Muscle layer of colon (tissue), 2 donors: ENCODE data around the gene DBP.
A peak's percentile ranks its signal among the peaks of the same experiment; 100 is the strongest.
"Not testable (repeated sequence)": the region's sequence is repeated elsewhere in the genome, so short reads cannot be mapped to it uniquely, and the experiment has no call there.

Source experiments
- H3K27ac ChIP-seq: one replicate; pipeline ENCODE4 v1.7.0; 2013; ENCODE audit warnings: low read depth, mild to moderate bottlenecking, low read length, moderate library complexity
- H3K27me3 ChIP-seq, 2 donors: one replicate each; pipeline ENCODE4 v1.7.0; 2013; ENCODE audit warnings: low read length in 2 of 2, mild to moderate bottlenecking in 2 of 2; ENCODE audit not compliant: insufficient read depth in 2 of 2, control insufficient read depth in 1 of 2
- H3K36me3 ChIP-seq: one replicate; pipeline ENCODE4 v1.7.0; 2013; ENCODE audit warnings: mild to moderate bottlenecking, low read length; ENCODE audit not compliant: insufficient read depth
- H3K4me1 ChIP-seq: one replicate; pipeline ENCODE4 v1.7.0; 2013; ENCODE audit warnings: mild to moderate bottlenecking, low read length; ENCODE audit not compliant: insufficient read depth
- H3K4me3 ChIP-seq, 2 donors: one replicate each; pipeline ENCODE4 v1.7.0; 2013; ENCODE audit warnings: low read length in 2 of 2, low read depth in 1 of 2, mild to moderate bottlenecking in 1 of 2, moderate library complexity in 1 of 2
- H3K9ac ChIP-seq: one replicate; pipeline ENCODE4 v1.7.0; 2013; ENCODE audit warnings: low read length
- H3K9me3 ChIP-seq: one replicate; pipeline ENCODE4 v1.7.0; 2013; ENCODE audit warnings: mild to moderate bottlenecking, low read length
- donor health status: abdominal sarcoma.
- donor health status: Adenocarcinoma of cecum.

DBP gene

GRCh38 chr19:48636859-48637448, at the start of gene DBP:
DBP (minus strand) TSS chr19:48637379; CDS start chr19:48636994, 385 bp downstream.
- no peaks in the 10 kb centered on the region for H3K9me3 ChIP-seq
- peaks cover 35% of the 10 kb centered on the region for H3K4me1 ChIP-seq
- H3K9ac ChIP-seq = peak within 1 kb of the TSS; percentile 75
- peak within 1 kb of the TSS; percentile 64 for H3K27ac ChIP-seq
- H3K36me3 ChIP-seq = peaks cover 17% of the 10 kb centered on the region
- H3K27me3 ChIP-seq = no peaks in the 10 kb centered on the region
- H3K4me3 ChIP-seq = peak within 1 kb of the TSS; percentile 78 to 91

GRCh38 chr19:48686637-48687036, 49.5 kb upstream of the DBP start:
- not testable (repeated sequence) for H3K9ac ChIP-seq

GRCh38 chr19:48686088-48686487, 48.9 kb upstream of the DBP start:
- Histone ChIP-seq H3K36me3 (no peaks in the 10 kb centered on the region), H3K27ac (no peak overlapping the region), H3K4me1 (no peaks in the 10 kb centered on the region)

More at GRCh38 chr19:48686637-48687036, 49.5 kb upstream of the DBP start:
- H3K27ac ChIP-seq, H3K4me1 ChIP-seq, H3K27me3 ChIP-seq, H3K4me3 ChIP-seq, H3K9me3 ChIP-seq, H3K36me3 ChIP-seq: not testable (repeated sequence)

DNA sequence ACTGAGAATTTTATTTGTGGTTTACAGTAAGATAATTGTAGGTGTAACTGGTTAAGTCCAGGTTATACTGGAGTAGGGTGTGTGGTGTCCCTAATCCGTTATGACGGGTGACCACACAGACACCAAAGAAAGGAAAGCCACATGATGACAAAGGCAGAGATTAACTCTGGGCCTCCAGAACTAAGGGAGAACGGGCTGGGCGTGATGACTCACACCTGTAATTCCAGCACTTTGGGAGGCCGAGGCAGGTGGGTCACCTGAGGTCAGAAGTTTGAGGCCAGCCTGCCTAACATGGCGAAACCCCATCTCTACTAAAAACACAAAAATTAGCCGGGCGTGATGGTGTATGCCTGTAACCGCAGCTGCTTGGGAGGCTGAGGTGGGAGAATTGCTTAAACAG, 48.4 kb upstream of the DBP start:
- Histone ChIP-seq H3K4me3 (no peak overlapping the region), H3K4me1 (no peaks in the 10 kb centered on the region), H3K9ac (no peak overlapping the region), H3K27ac (no peak overlapping the region), H3K36me3 (no peaks in the 10 kb centered on the region), H3K27me3 (no peaks in the 10 kb centered on the region), H3K9me3 (no peaks in the 10 kb centered on the region)

More at GRCh38 chr19:48686088-48686487, 48.9 kb upstream of the DBP start:
- H3K9ac ChIP-seq = no peak overlapping the region
- H3K27me3 ChIP-seq = no peaks in the 10 kb centered on the region
- H3K4me3 ChIP-seq = no peak overlapping the region
- no peaks in the 10 kb centered on the region for H3K9me3 ChIP-seq

DNA sequence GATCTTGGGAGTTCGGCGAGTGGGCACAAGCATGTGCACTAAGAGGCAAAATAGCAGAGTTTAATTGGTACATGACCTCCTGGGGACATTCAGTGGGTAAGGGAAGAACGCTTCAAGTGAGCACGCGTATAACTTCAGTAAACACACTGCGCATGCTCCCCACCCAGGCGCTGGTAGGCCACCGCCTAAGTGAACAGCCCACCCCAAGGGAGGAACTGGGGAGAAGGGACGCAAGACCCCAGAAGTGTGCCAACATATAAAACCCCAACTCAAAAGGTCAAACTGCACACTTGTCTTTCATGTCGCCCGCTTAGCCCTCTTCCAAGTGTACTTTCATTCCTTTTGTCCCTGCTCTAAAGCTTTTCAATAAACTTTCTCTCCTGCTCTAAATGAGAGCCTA, 46.2 kb upstream of the DBP start:
- Histone ChIP-seq H3K4me3 (peak overlapping the region in 1 of 2 donors; percentile 18), H3K36me3 (no peaks in the 10 kb centered on the region), H3K27me3 (no peaks in the 10 kb centered on the region), H3K27ac (no peak overlapping the region), H3K4me1 (no peaks in the 10 kb centered on the region), H3K9me3 (no peaks in the 10 kb centered on the region), H3K9ac (no peak overlapping the region)

GRCh38 chr19:48681127-48681470, 43.9 kb upstream of the DBP start:
- Histone ChIP-seq H3K4me1 (no peaks in the 10 kb centered on the region), H3K9me3 (no peaks in the 10 kb centered on the region), H3K9ac (no peak overlapping the region), H3K4me3 (no peak overlapping the region), H3K36me3 (no peaks in the 10 kb centered on the region), H3K27ac (no peak overlapping the region), H3K27me3 (no peaks in the 10 kb centered on the region)

GRCh38 chr19:48680436-48681126, 43.4 kb upstream of the DBP start:
- Histone ChIP-seq H3K27me3 (no peaks in the 10 kb centered on the region), H3K9me3 (no peaks in the 10 kb centered on the region), H3K4me1 (peaks cover 2% of the 10 kb centered on the region), H3K36me3 (no peaks in the 10 kb centered on the region), H3K27ac (no peak overlapping the region), H3K9ac (no peak overlapping the region), H3K4me3 (no peak overlapping the region)

GRCh38 chr19:48680006-48680405, 42.8 kb upstream of the DBP start:
- H3K27ac ChIP-seq, H3K4me3 ChIP-seq, H3K9ac ChIP-seq, H3K27me3 ChIP-seq, H3K36me3 ChIP-seq, H3K4me1 ChIP-seq, H3K9me3 ChIP-seq: not testable (repeated sequence)

- Histone ChIP-seq H3K4me1 (peaks cover 10% of the 10 kb centered on the region), H3K9me3 (no peaks in the 10 kb centered on the region), H3K27me3 (no peaks in the 10 kb centered on the region), H3K36me3 (no peaks in the 10 kb centered on the region), H3K9ac (no peak overlapping the region), H3K4me3 (no peak overlapping the region), H3K27ac (no peak overlapping the region)
Measured at GRCh38 chr19:48678201-48678600, 41.0 kb upstream of the DBP start.

DNA sequence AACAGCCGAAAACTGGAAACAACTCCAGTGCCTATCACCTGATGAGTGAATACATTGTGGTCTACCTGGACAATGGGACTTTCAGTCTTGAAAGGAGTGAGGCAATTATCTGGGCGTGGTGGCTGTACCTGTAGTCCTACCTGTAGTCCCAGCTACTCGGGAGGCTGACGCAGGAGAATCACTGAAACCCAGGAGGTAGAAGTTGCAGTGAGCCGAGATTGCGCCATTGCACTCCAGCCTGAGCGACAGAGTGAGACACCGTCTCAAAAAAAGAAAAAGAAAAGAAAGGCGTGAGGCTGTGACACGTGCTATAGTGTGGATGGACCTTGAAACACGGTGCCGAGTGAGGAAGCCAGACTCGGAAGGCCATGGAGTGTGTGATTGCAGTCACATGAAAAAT, 39.7 kb upstream of the DBP start:
- Histone ChIP-seq H3K9ac (no peak overlapping the region), H3K27ac (no peak overlapping the region), H3K4me1 (peaks cover 10% of the 10 kb centered on the region)

GRCh38 chr19:48676487-48676886, 39.3 kb upstream of the DBP start:
- Histone ChIP-seq H3K9me3 (no peaks in the 10 kb centered on the region), H3K36me3 (no peaks in the 10 kb centered on the region), H3K9ac (no peak overlapping the region), H3K4me3 (no peak overlapping the region), H3K27ac (no peak overlapping the region), H3K27me3 (no peaks in the 10 kb centered on the region), H3K4me1 (peaks cover 10% of the 10 kb centered on the region)

More for the DNA sequence above, 39.7 kb upstream of the DBP start:
- H3K9me3 ChIP-seq = no peaks in the 10 kb centered on the region
- H3K4me3 ChIP-seq = no peak overlapping the region
- H3K27me3 ChIP-seq = no peaks in the 10 kb centered on the region
- H3K36me3 ChIP-seq = no peaks in the 10 kb centered on the region
